RWPE1 (cell line): Measurements from ENCODE around the gene SUMF1.

Source experiments
- CTCF ChIA-PET: fragments of 350-600 bp; sonication (Branson Sonifier 250); formaldehyde crosslinking; extraction: SDS; loops from one replicate; lab custom pipeline; 2021; lab: Yijun Ruan, JAX
- POLR2A ChIA-PET: fragments of 400-600 bp; formaldehyde crosslinking; extraction: SDS; loops from one replicate; lab custom pipeline; 2020; ENCODE audit warnings: antibody characterized with exemption; ENCODE audit not compliant: low non-redundant PET; lab: Yijun Ruan, JAX
- DNase-seq: peaks from one replicate; pipeline ENCODE4 v3.0.0; 2012; ENCODE audit warnings: low spot score
- H3K27ac ChIP-seq: fragments of 450-650 bp; 2 replicates; pipeline ENCODE4 v1.5.1; 2017
- CTCF ChIP-seq: fragments of 450-650 bp; conservative IDR thresholded peaks from 2 replicates; pipeline ENCODE4 v1.5.1; 2017; ENCODE audit warnings: low read depth, mild to moderate bottlenecking

Gene SUMF1

GRCh38 chr3:4432259-4432658 is 34.8 kb downstream of the SUMF1 start:
- TF ChIP-seq CTCF: no peak
- POLR2A ChIA-PET: no interaction called here
- CTCF ChIA-PET: interaction anchor here (0.6 kb wide), 1 partner anchor 202 kb away, joined by 3 read pairs; no protein-coding TSS in a partner anchor
- no peak for DNase-seq
- H3K27ac ChIP-seq: no peak overlapping the region

GRCh38 chr3:4429648-4430350 is 37.3 kb downstream of the SUMF1 start:
- no peak for DNase-seq
- CTCF ChIA-PET: no interaction called here
- TF ChIP-seq CTCF: no peak
- H3K27ac ChIP-seq: no peak overlapping the region
- POLR2A ChIA-PET: no interaction called here

- no peak for DNase-seq
- no peak overlapping the region for H3K27ac ChIP-seq
- POLR2A ChIA-PET: no interaction called here
- CTCF ChIA-PET: interaction anchor here (0.7 kb wide), 1 partner anchor 1036 kb away, joined by 3 read pairs; no protein-coding TSS in a partner anchor
- no peak for TF ChIP-seq CTCF
These were observed 40.2 kb downstream of the SUMF1 start for GRCh38 chr3:4426782-4427344.

- no peak for TF ChIP-seq CTCF
- no peak overlapping the region for H3K27ac ChIP-seq
- POLR2A ChIA-PET: no interaction called here
These were observed 40.7 kb downstream of the SUMF1 start for GRCh38 chr3:4426261-4426781.

GRCh38 chr3:4425707-4426106 is 41.4 kb downstream of the SUMF1 start:
- ChIA-PET POLR2A (no interaction called here), CTCF (no interaction called here)
- TF ChIP-seq CTCF: no peak
- H3K27ac ChIP-seq: no peak overlapping the region
- no peak for DNase-seq

More at GRCh38 chr3:4426261-4426781, 40.7 kb downstream of the SUMF1 start:
- DNase-seq: no peak
- CTCF ChIA-PET: no interaction called here

GRCh38 chr3:4425055-4425454 is 42.0 kb downstream of the SUMF1 start:
- no peak for TF ChIP-seq CTCF
- no peak overlapping the region for H3K27ac ChIP-seq
- no peak for DNase-seq
- CTCF ChIA-PET: no interaction called here
- POLR2A ChIA-PET: no interaction called here
